GM18909 (cell line): ENCODE results near the gene LMAN2L.

Experiments used
- ATAC-seq: cut with Tn5 transposase; IDR thresholded peaks from one replicate; pipeline ENCODE4 v1.9.1; 2021; ENCODE audit warnings: mild to moderate bottlenecking; ENCODE audit not compliant: unreplicated experiment, poor library complexity

The LMAN2L gene

DNA sequence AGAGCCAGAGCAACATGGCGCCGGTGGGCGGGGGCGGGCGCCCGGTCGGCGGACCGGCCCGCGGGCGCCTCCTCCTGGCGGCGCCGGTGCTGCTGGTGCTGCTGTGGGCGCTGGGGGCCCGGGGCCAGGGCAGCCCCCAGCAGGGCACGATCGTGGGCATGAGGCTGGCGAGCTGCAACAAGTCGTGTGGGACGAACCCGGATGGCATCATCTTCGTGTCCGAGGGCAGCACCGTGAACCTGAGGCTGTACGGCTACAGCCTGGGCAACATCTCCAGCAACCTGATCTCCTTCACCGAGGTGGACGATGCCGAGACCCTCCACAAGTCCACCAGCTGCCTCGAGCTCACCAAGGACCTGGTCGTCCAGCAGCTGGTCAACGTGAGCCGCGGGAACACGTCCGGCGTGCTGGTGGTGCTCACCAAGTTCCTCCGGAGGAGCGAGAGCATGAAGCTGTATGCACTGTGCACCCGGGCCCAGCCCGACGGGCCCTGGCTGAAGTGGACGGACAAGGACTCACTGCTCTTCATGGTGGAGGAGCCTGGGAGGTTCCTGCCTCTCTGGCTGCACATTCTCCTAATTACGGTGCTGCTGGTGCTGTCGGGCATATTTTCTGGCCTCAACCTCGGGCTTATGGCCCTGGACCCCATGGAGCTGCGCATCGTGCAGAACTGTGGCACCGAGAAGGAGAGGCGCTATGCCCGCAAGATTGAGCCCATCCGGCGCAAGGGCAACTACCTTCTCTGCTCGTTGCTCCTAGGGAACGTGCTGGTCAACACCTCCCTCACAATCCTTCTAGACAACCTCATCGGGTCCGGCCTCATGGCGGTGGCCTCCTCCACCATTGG is 21.3 kb upstream of the LMAN2L start:
- peak; percentile 16 for ATAC-seq

DNA sequence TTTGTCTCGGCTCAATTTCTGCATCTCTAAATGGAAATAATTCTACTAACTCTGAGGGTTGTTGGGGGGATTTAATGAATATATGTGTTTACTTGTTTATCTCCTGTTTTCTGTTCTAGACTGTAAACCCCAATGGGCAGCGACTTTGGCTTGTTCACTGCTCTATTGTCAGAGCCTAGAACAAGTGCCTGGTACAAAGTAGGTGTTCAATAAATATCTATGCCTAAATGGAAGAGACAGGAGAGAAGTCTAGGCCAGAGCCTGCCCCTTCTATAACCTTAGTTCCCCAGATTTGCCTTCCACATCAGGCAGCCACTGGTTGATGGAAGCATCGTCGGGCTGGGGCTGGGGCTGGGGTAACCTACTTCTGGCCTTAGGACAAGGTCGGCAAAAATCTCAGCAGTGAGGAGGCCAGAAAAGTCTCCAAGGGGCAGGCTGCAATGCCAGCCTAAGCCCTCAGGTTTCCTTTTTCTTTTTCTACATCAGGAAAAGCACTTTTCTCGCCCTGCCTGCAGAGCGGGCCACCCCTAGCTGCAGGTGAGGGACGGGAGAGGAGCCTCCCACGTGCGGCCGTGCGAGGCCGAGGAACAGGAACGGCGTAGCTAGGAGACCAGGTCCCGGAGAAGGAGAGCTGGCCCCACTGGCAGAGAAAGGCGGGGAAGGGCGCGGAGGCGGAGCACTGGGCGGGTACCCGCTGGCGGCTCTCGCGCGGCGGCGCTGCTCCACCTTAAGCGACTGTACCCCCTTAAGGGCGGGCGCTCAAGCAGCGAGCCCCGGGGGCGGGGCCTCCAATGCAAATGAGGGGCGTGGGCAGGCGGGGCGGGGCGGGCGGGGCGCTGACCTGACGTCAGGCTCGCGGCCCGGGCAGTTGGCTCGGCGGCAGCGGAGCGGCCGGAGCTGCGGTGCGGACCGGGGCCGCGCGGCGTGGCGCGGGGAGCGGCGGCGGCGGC is 20.4 kb upstream of the LMAN2L start, which contains the start of gene CNNM4:
Gene CNNM4 (plus strand): TSS at position 867 of the 950 bp plus-strand sequence. CDS start 98 bp downstream, outside the sequence.
- ATAC-seq = peak; percentile 81

DNA sequence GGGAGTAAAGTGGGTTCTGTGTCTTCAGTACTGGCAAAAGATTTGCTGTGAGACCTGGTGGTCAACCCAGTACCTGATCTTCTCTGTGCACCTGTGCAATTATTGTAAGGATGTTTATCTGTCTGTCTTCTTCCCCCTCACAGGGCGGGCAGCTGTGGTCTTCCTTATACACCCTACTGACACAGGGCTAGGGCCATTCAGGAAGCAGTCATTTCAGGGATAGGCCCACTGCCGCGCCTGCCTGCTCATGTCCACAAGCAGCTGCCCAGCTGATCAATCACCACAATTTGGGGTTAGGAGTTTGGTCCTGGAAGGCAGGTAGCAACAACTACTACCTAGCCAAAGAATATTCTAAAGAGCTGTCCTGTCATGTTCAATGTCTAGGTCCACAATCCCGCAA is 19.7 kb upstream of the LMAN2L start:
- no peak for ATAC-seq

DNA sequence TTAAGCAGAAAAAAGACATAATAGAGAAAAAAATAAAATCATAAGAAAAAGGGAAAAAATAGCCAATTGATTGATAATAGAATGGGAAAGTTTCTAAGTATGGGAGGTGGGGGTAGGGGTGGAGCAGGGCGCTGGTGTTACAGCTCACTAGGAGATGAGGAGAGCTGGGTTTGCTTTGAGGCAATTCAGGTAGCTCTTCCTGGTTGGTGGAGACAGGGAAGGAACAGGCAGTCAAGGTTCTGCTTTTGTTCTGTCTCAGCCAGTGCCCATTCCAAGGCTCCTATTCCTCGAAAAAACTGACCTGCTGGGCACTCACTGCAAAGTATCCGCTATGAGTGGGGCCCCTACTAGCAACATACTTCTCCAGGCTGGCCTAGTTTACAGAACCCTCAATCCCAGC is 19.1 kb upstream of the LMAN2L start:
- ATAC-seq = no peak

DNA sequence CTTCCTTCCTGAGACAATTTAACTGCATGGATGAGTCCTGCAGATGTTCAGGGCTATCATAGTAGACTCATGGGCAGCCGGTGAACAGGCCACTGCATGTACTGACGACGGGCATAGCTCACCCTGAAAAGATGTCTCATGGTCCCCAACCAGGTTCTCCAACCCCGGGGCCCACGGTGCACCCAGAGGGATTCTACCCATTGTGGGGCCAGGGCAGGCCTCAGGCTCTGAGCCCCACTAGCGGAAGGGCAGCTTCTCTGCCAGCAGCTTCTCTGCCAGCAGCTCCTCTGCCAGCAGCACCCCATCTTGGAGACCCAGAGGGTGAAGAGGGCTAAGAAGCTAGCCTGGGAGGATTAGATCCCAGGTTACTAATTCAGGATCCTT is 17.6 kb upstream of the LMAN2L start:
- ATAC-seq = no peak

DNA sequence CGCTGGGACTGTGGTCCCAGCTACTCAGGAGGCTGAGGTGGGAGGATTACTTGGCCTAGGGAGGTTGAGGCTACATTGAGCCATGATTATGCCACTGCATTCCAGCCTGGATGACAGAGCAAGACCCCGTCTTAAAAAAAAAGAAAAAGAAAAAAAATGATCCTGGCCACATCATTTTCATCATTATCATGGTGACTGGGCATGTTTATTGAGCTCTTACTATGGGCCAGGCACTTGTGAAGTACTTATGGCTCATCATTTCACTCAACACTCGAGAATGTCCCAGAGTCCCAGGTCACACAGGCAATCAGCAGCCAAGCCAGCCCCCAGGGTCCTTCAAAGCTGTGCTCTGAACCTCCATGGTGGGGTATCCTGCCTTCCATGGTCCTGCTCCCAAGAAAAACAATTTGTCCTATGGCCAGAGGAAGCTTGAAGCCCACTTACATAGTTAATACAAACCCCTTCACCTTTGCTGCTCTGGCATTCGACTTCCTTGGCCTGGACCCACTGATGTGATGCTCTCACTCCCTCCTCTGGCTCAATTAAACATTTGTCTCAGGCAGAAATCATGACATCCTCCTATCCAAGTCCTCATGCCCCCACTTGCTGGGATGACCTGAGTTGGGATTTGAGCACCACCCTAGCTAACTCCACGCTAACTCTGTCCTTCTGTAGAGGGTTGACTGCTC is 17.1 kb upstream of the LMAN2L start:
- ATAC-seq = no peak

DNA sequence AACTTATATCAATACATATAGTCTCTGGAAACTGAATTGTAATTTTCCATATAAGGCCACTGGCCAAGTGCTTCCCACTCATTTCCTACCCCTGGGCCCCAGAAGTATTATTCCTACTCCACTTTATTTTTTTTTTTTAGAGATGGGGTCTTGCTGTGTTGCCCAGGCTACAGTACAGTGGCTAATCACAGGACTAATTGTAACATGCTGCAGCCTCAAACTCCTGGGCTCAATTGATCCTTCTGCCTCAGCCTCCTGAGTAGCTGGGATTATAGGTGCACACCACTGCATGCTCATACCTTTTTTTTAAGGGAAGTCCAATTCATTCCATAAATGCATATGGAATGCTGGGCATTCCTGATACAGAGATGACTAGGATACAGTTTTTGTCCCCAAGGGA is 14.5 kb upstream of the LMAN2L start:
- ATAC-seq = no peak

DNA sequence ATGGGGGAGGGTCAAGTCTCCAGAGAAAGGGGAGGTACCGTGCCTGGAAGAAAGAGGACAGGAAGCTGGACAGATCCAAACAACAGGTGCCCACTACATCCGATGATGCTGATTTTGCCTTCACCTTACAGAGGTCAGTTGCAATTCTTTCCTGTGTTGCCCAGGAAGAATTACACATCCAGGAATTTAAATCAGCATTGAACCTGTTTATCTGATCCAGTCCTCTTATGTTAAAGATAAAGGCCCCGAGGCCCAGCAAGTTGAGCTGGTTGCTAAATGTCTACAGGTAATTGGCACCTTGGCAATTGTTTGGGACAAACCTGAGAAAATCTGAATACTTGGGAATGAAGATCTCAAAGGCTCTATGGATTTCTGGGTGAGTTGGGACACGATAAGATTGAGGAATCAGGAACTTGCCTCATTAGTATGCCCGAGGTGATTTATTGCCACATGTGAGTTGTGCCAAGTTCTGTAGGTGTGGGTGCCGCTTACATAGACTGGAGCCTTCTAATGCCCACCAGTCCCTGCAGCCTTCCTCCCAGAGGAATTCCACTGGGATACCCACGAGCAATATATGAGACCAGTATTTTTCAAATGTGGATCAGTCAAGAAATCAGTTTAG is 13.9 kb upstream of the LMAN2L start:
- ATAC-seq = no peak

DNA sequence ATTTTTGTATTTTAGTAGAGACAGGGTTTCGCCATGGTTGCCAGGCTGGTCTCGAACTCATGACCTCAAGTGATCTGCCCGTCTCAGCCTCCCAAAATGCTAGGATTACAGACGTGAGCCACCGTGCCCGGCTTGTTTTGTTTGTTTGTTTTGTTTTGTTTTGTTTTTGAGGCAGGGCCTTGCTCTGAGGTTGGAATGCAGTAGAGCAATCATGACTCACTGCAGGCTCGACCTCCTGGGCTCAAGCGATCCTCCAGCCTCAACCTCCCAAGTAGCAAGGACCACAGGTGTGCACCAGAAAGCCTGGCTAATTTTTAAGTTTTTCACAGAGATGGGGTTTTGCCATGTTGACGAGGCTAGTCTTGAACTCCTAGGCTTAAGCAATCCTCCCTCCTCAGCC is 11.9 kb upstream of the LMAN2L start:
- ATAC-seq = no peak

DNA sequence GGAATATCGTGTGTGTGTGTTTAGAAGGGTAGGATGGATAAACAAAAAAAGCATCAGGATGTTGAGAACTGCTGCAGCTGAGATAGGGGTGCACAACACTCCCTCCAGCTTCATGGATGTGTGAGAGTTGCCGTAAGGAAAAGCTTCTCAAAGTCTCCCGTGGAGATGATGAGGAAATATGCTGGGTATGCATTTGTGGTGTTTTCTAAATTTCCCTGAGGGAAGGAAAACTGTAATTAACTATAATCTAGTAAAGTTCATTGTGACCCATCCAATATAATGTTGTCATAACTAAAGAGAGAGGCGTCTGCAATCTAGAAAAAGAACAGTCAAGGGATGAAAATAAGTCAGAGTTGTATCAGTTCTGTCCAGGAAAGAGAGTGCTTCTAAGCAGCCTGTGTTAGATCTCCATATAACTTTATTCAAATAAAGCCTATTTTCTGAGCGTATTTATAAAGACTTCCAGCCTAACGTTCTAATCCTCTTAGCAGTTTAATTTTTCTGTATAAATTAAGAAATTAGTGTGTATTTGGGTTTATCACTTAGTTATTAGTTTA is 7.3 kb upstream of the LMAN2L start:
- ATAC-seq = no peak

DNA sequence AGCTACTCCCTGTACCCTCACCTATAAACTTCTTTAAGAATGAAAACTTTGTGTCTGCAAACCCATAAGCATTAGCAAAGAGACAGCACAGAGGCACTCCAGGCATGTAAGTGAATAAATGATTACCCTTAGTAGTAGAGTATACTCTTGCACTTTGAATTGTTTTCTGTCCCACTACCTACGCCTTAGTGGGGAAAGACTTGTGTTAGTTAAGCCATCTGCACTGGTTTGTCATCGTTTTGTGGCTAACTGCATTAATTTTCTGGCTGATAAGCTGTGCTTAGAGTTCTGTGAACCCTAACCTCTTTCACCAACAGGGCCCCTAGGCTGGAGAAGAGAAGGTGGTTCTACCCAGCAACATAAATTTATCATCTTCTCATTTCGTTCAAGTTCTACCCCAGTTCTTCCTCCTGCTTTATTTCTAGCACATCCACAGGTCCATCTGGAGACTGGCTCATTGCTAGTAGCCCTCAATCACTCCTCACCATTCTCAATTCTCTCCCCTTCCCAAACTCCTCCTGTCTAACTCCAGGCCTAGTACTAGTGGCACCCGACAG is 710 bp downstream of the LMAN2L start:
- no peak for ATAC-seq

DNA sequence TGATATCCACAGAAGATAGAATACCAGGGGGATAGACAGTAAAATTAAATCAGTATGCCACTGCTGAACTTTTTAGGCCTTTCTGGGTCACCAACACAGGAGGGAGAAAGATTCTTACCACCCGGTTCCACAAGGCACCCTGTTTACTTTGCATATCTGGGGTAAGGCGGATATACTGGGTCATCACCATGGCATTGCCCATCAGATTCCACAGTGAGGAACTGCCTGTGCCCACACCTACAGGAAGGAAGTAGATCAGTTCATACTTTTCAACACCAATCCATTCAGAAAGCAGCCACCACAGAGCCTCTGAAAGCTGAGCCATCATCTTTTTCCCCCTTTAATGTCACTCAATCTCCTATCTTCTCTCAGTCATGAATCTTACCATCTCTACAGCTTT is 2.0 kb downstream of the LMAN2L start:
- ATAC-seq = no peak

DNA sequence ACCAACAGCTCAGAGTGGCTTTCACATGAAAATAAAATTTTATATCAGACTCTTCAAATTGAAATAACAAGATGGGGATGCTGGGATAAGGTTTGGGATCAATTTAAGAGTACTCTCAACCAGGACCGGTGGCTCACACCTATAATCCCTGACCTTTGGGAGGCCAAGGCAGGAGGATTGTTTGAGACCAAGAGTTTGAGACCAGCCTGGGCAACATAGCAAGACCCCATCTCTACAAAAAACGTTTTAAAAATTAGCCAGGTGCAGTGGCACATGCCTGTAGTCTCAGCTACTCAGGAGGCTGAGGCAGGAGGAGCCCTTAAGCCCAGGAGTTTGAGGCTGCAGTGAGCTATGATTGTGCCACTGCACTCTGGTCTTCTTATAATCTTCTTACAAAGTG is 2.6 kb downstream of the LMAN2L start:
- no peak for ATAC-seq

DNA sequence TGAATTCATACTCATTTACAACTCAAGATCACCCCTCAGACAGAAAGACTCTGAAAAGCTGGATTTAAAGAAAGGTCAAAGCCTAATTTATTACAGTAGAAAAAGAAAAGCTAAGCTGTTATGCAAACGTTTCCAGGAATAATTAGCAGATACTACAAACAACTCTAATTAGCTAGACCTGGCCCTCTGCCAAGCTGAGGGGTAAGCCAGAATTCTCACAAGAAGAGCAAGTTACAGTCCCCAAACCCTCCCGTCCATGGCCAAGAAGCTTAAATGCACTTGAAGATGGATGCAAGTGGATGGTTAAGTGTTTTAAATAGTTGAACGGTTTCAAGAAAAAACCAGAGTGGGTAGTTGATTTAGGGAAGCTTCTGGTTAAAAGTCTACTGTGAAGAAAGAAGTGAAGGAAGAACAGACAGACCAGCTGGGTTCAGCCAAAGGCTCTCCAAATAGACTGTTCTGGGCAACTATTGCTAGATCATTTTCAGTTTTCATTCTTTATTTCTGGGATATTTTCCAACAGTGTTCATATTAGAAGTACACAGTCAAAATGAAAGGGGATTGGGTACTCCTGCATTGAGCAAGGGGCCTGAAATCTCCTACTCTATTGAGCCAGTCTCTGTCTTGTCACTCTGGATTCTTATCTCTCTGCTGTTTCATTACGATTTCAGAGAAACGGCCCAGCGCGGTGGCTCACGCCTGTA is 4.8 kb downstream of the LMAN2L start:
- no peak for ATAC-seq

DNA sequence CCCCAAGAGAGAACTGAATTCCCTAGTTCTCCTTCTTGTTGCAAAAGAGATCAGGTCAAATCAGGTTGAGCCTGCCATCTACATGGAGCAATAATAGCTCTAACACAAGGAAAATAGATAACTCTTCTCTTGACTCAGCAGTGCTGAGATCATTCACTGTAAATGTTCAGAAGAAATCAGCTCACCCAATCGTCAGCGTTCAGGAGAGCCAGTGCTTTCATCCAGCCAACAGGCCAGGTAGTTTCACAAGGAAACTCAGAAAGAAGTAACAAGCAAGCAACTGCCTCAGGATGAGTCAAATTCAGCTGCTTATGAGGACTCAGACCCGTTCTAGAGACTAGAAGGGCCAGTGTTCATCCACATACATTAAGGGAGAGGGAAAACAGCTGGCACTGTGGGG is 5.9 kb downstream of the LMAN2L start:
- no peak for ATAC-seq

DNA sequence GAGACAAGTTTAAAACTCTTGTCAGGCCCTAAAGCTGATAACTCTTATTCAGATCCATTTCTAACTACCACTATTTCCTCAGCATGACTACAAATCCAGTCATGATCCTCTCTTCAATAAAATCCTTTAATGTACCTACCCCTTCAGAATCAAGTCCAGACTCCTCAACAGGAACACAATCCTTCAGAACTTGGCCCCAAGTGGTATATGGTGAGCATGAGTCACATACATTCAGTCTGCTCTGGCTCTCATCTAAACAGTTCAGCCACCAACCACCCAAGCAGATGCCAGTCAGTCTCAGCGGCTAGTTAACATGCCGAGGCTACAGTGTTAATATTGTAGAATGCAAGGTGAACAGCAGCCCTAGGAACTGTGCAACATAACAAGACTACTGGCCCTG is 9.7 kb downstream of the LMAN2L start:
- ATAC-seq = no peak

DNA sequence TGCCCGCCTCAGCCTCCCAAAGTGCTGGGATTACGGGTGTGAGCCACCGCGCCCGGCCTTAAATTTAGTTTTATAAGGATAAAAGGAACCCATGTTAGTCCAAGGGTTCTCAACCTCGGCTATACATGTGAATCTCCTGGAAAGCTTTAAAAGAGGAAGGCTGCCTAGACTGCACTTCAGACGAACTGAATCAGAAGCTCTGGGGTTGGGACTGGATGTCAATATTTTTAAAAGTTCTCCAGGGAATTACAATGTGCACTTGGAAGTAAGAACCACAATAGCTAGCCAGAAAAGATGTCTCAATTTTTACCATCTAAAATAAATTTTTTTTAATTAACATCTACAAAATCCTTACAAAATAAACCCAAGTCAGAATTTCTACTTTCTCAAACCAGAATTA is 10.1 kb downstream of the LMAN2L start:
- ATAC-seq = no peak

DNA sequence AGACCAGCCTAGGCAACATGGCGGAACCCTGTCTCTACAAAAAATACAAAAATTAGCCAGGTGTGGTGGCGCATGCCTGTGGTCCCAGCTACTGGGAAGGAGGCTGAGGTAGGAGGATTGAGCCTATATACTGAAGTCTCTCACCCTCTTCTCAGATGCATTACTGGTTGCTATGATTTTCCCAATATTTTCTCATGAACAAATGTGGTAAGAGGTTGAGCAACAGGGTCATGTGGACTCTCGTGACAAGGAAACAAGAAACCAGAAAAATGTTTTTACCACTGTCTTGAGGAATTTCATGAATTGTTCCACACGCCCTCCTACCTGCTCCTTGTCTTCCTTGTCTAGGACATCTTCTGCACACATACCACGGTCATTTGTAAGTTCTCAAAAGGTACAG is 12.4 kb downstream of the LMAN2L start:
- ATAC-seq = no peak

DNA sequence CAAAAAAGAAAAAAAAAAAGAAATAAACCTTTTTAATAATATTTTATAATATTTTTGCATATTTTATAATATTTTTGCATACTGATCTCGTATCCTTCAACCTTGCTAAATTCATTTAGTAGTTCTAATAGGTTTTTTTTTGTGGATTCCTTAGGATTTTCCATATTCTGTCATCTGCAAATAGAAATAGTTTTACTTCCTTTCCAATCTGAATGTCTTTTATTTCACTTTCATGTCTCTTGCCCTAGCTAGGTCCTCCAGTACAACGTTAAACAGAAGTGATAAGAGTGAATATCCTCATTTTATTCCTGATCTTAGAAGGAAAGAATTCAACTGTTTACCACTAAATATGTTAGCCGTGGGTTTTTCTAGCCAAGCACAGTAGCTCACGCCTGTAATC is 13.7 kb downstream of the LMAN2L start:
- ATAC-seq = no peak
